Natural killer cell (primary cell): Measurements from ENCODE around the gene BRD3OS. TPM values are rescaled to one million over a fixed set of nuclear protein-coding genes. Genes with fewer than 3 reads are reported as not detected.

ENCODE experiments used
- ATAC-seq, 3 donors: fragments of 150-1000 bp in 2 of 3; fragments of 200-7000 bp in 1 of 3; cut with Tn5 transposase; 1 replicate in 1 of 3; 2 replicates in 2 of 3; pipeline ENCODE4 v1.10.0; 2021; ENCODE audit warnings: mild to moderate bottlenecking in 2 of 3, moderate library complexity in 2 of 3
- DNase-seq, 2 donors: peaks; one replicate each; pipeline versions ENCODE4 v3.0.0 to v3.0.0-alpha.2; 2013 to 2021; ENCODE audit warnings: mixed read lengths in 1 of 2
- H3K27ac ChIP-seq: one replicate; pipeline ENCODE4 v1.5.1; 2013; ENCODE audit warnings: mild to moderate bottlenecking, low read length
- H3K27me3 ChIP-seq: one replicate; pipeline ENCODE4 v1.6.1; 2013; ENCODE audit warnings: low read length; ENCODE audit not compliant: control insufficient read depth, insufficient read depth
- H3K36me3 ChIP-seq: one replicate; pipeline ENCODE4 v1.6.1; 2013; ENCODE audit warnings: low read length; ENCODE audit not compliant: control insufficient read depth, insufficient read depth
- H3K4me1 ChIP-seq: one replicate; pipeline ENCODE4 v1.6.1; 2013; ENCODE audit warnings: low read length; ENCODE audit not compliant: control insufficient read depth, insufficient read depth
- H3K4me3 ChIP-seq: one replicate; pipeline ENCODE4 v1.5.1; 2013; ENCODE audit warnings: low read length
- H3K9me3 ChIP-seq: one replicate; pipeline ENCODE4 v1.6.1; 2013; ENCODE audit warnings: low read length; ENCODE audit not compliant: control insufficient read depth, insufficient read depth
- H3K27ac Mint-ChIP-seq, 2 donors: one replicate each; pipeline ENCODE4 v1.8.0; 2022; ENCODE audit warnings: mild to moderate bottlenecking in 2 of 2, mixed read lengths in 2 of 2, moderate library complexity in 1 of 2
- H3K27me3 Mint-ChIP-seq, 2 donors: one replicate each; pipeline ENCODE4 v1.8.0; 2022; ENCODE audit warnings: low read depth in 2 of 2, mixed read lengths in 2 of 2
- H3K36me3 Mint-ChIP-seq: one replicate; pipeline ENCODE4 v1.8.0; 2022; ENCODE audit warnings: mixed read lengths
- H3K4me1 Mint-ChIP-seq, 2 donors: one replicate each; pipeline ENCODE4 v1.8.0; 2022; ENCODE audit warnings: mixed read lengths in 2 of 2
- H3K4me3 Mint-ChIP-seq: one replicate; pipeline ENCODE4 v1.8.0; 2022; ENCODE audit warnings: mild to moderate bottlenecking, moderate library complexity, mixed read lengths
- H3K9me3 Mint-ChIP-seq, 2 donors: one replicate each; pipeline ENCODE4 v1.8.0; 2022; ENCODE audit warnings: mixed read lengths in 2 of 2
- CTCF ChIP-seq: fragments of 200-600 bp; IDR thresholded peaks from one replicate; pipeline ENCODE4 v1.8.0; 2022; ENCODE audit warnings: antibody characterized with exemption
- whole genome bisulfite sequencing: methylation state at CpG from one replicate; pipeline ENCODE4 v1.1.7; 2013; ENCODE audit warnings: missing lambda C conversion rate; ENCODE audit not compliant: insufficient coverage; 5-methylcytosine and 5-hydroxymethylcytosine counted together
- intact Hi-C: fragments of 100-400 bp; cut with micrococcal nuclease; formaldehyde crosslinking; loops from one replicate; pipeline ENCODE4 v1.14.2; 2022
- total RNA-seq, 4 donors: library from RNA; stranded (reverse); fragments of 120-200 nt in 1 of 4; gene quantifications; one replicate each; pipeline versions ENCODE4 v1.2.3 to v1.2.4, GENCODE V29; 2013 to 2022

BRD3OS gene
- total RNA-seq, 3 donors from 2014 or later (not counting 1 experiment from before 2014, with no cell fraction given): 5.5 to 6.8 (median 6.5) TPM

GRCh38 chr9:134066913-134067851 is 41.9 kb downstream of the BRD3OS start:
- DNase-seq (peak; percentile 47 to 82), ATAC-seq (peak in 2 of 3 donors; percentile 7 to 10)
- WGBS: under 1% methylated on average over 126 of the region's 126 CpGs
- intact Hi-C loops: loop anchor here (10.0 kb wide), 1 partner anchor 922 kb away; no protein-coding TSS in a partner anchor
- H3K27ac ChIP-seq: peak overlapping the region; percentile 48
- peak overlapping the region; percentile 64 for H3K4me3 ChIP-seq
- no peaks in the 10 kb centered on the region for H3K9me3 Mint-ChIP-seq
- peak overlapping the region; percentile 92 to 94 for H3K27ac Mint-ChIP-seq
- peak overlapping the region; percentile 94 for H3K4me3 Mint-ChIP-seq
- H3K27me3 Mint-ChIP-seq: peaks cover 7 to 8% of the 10 kb centered on the region in 2 donors
- no peaks in the 10 kb centered on the region for H3K36me3 Mint-ChIP-seq
- no peaks in the 10 kb centered on the region for H3K9me3 ChIP-seq
- no peaks in the 10 kb centered on the region for H3K36me3 ChIP-seq
- peaks cover 13 to 31% of the 10 kb centered on the region in 2 donors for H3K4me1 Mint-ChIP-seq
- H3K27me3 ChIP-seq: peaks cover 5% of the 10 kb centered on the region
- peaks cover 55% of the 10 kb centered on the region for H3K4me1 ChIP-seq
- TF ChIP-seq CTCF: no peak

GRCh38 chr9:134067904-134068743 is 42.8 kb downstream of the BRD3OS start, which contains the start of gene BRD3:
Gene BRD3, minus strand, starts transcription at chr9:134068026. Its CDS starts 14,549 bp downstream, at chr9:134053477.
- no peaks in the 10 kb centered on the region for H3K36me3 Mint-ChIP-seq
- peaks cover 46% of the 10 kb centered on the region for H3K4me1 ChIP-seq
- peaks cover 13 to 25% of the 10 kb centered on the region in 2 donors for H3K4me1 Mint-ChIP-seq

More at GRCh38 chr9:134067904-134068743, 42.8 kb downstream of the BRD3OS start, which contains the start of gene BRD3:
- peaks cover 8 to 9% of the 10 kb centered on the region in 2 donors for H3K27me3 Mint-ChIP-seq
- Histone ChIP-seq H3K9me3 (no peaks in the 10 kb centered on the region), H3K4me3 (peak within 1 kb of the TSS; percentile 64), H3K27ac (peak within 1 kb of the TSS; percentile 84), H3K27me3 (peaks cover 5% of the 10 kb centered on the region), H3K36me3 (no peaks in the 10 kb centered on the region)
- H3K4me3 Mint-ChIP-seq: peak within 1 kb of the TSS; percentile 94
- H3K27ac Mint-ChIP-seq: peak within 1 kb of the TSS; percentile 92 to 94
- peak; percentile 80 to 95 for DNase-seq
- peak; percentile 76 to 92 (median 84) for ATAC-seq
- under 1% methylated on average over 131 of the region's 131 CpGs for WGBS
- intact Hi-C loops: loop anchor here (1.0 to 10.0 kb wide), 3 partner anchors 43 to 923 kb away; partner anchors contain the start of genes BRD3OS and RNU6ATAC
- no peaks in the 10 kb centered on the region for H3K9me3 Mint-ChIP-seq
- no peak for TF ChIP-seq CTCF
